Stomach (tissue), 4 donors: ENCODE measurements around the gene UBXN4.

Source experiments
- CTCF ChIP-seq, 7 experiments: fragments of 450-650 bp in 4 of 7; fragments of 200-600 bp in 3 of 7; sonication (generic) in 3 of 7; IDR thresholded peaks; one replicate each; pipeline ENCODE4 v1.5.1; 2016 to 2019; ENCODE audit warnings: antibody characterized with exemption in 7 of 7, control low read depth in 2 of 7, mild to moderate bottlenecking in 1 of 7
- EP300 ChIP-seq: sonication (generic); formaldehyde crosslinking; IDR thresholded peaks from one replicate; pipeline ENCODE4 v1.6.1; 2017; ENCODE audit warnings: antibody characterized with exemption
- POLR2A ChIP-seq, 4 donors: fragments of 450-650 bp; IDR thresholded peaks; one replicate each; pipeline ENCODE4 v1.6.1; 2016; ENCODE audit warnings: antibody characterized with exemption in 4 of 4, control low read depth in 2 of 4, mild to moderate bottlenecking in 1 of 4, moderate library complexity in 1 of 4
- POLR2AphosphoS5 ChIP-seq, 3 donors: sonication (generic); formaldehyde crosslinking; IDR thresholded peaks; one replicate each; pipeline ENCODE4 v1.6.1; 2016; ENCODE audit warnings: antibody characterized with exemption in 3 of 3

- no peak for TF ChIP-seq CTCF (IDR thresholded peaks at IDR 0.05)
- TF ChIP-seq POLR2A (IDR thresholded peaks at IDR 0.05): no peak
- TF ChIP-seq EP300: no peak
- no peak for TF ChIP-seq POLR2AphosphoS5 (IDR thresholded peaks at IDR 0.05)
These were observed 76.3 kb downstream of the UBXN4 start for GRCh38 chr2:135817951-135818350.
